ES-I3 (cell line): ENCODE measurements around the gene POLN.

Experiments used
- H3K36me3 ChIP-seq: 2 replicates; pipeline ENCODE4 v1.6.1; 2013; ENCODE audit warnings: mild to moderate bottlenecking, low read length, control low read depth, moderate library complexity; ENCODE audit not compliant: insufficient read depth
- H3K4me1 ChIP-seq: 2 replicates; pipeline ENCODE4 v1.6.1; 2013; ENCODE audit warnings: mild to moderate bottlenecking, control low read depth, low read length; ENCODE audit not compliant: insufficient read depth
- H3K9ac ChIP-seq: 2 replicates; pipeline ENCODE4 v1.6.1; 2013; ENCODE audit warnings: low read depth, mild to moderate bottlenecking, low read length, moderate library complexity
- H3K9me3 ChIP-seq: 2 replicates; pipeline ENCODE4 v1.6.1; 2013; ENCODE audit warnings: mild to moderate bottlenecking, low read length, moderate library complexity; ENCODE audit not compliant: control insufficient read depth, insufficient read depth

Gene POLN

DNA sequence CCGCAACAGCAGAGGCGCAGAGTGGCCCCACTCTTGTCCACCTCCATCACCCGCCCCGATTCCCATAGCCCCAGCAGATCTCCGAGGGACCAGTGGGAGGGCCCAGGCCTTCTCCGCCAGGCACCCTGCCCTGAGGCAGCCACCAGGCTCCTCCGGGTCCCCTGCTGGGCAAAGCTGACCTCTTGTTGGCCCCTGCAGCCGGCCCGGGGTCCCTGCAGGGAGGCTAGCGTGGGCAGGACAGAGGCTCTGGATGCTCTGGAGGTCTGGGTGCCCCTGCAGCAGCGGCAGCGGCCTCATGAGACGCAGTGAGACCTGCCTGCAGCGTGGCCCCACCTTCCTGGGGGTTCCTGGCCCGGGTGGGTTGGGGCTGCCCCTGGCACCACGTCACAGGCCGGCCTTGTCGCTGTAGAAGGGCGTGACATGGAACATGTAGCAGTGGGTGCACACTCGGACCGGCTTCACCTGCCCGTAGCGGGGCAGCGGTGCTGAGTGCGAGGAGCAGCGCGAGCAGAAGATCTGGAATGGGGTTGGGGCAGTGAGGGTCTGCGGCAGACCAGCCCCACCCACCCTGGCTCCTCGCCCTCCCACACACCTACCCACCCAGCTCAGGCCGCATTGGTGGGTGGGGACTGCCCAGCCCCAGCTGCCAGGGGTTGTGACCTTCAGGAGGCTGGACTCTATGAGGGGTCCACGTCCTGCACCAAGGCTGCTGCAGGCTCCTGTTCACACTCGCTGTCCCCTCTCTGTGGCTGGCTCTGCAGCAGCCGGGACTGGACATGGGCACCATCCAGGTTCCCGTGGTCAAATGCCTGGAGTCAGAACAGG lies 28.6 kb upstream of the POLN start:
- Histone ChIP-seq H3K4me1 (0 out of 2 replicates have a peak, but pooled peaks cover 2% of the 10 kb centered on the region), H3K9ac (no peak overlapping the region), H3K36me3 (no peaks in the 10 kb centered on the region), H3K9me3 (no peaks in the 10 kb centered on the region)

DNA sequence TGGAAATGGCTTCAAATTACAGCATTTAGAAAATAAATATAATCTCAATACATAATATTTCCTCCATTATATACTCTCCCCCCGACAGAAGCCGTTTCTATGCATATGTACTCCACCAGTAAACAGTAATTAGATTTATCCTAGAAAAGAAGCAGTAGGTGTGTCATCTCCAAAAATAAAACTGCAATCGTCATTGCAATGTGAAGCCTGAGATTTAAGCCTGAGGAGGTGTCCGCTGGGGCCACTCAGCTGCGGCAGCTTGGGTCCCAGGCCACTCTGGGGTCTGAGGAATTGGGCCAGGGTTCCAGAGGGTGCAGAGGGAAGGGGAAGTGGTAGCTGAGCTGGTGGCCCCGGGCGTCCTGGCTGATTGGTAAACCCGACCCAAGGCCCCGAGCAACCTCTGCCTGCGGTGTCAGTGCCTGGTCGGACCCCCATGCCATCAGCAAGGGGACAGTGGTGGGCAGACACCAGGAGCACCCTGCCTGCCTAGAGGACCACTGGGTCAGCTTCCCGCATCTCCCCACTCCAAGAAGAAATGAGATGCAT lies 27.8 kb upstream of the POLN start:
- no peaks in the 10 kb centered on the region for H3K36me3 ChIP-seq
- no peak overlapping the region for H3K9ac ChIP-seq
- H3K4me1 ChIP-seq = 0 out of 2 replicates have a peak, but pooled peaks cover 2% of the 10 kb centered on the region
- H3K9me3 ChIP-seq = no peaks in the 10 kb centered on the region

DNA sequence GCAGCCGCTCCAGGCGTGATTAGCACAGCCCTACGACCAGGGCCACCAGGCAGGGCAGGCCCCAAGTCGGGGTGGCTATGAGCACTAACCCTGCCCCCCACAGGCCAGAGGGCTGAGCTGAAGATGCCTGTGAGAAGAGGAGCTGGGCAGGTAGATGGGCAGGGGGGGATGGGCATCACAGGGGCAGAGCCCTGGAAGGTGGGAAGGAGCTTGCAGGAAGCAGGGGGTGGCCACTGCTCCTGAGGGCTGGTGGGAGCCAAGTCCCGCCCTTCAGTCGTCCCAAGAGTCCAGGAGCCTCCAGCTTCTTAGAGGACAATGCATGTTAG lies 27.2 kb upstream of the POLN start:
- Histone ChIP-seq H3K36me3 (no peaks in the 10 kb centered on the region), H3K4me1 (0 out of 2 replicates have a peak, but pooled peaks cover 2% of the 10 kb centered on the region), H3K9ac (no peak overlapping the region), H3K9me3 (no peaks in the 10 kb centered on the region)

DNA sequence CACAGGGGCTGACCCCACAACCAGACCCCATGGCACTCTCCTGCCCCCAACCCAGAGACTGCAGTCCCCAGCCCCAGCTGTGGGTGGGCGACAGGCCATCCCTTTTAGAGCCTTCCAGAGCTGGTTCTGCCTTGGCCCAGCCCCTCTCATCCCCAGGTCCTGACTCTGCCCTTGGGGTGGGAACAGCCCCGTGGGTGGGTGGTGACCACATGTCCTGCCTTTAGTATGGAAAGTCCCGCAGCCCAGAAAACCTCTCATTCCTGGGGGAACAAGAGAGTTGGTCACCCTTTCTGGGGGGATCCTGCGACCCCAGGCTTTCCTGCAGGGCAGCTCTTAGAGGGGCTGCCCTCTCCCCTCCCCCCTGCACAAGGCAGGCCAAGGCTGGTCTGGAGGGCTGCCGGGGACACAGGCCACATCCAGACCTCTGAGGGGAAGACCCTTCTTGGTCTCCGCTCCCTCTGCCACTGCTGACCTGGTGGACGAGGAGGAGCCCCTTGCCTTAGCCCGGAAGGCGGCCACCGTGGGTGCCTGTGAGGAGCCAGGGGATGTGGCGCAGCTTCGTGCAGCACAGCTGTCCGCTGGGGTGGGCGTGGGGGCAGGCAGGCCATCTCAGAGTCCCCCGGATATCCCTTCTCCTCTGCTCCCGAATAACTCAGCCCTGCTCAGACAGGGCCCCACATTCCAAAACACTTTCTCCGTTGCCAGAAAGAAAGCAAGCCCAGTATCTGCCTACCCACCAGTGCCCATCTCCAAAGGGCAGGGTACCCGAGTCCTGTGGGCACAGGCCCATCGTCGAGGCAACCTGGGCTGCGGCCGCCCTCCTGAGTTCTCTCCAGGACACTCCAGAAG lies 26.7 kb upstream of the POLN start:
- Histone ChIP-seq H3K9me3 (no peaks in the 10 kb centered on the region), H3K4me1 (0 out of 2 replicates have a peak, but pooled peaks cover 2% of the 10 kb centered on the region), H3K9ac (no peak overlapping the region), H3K36me3 (no peaks in the 10 kb centered on the region)

DNA sequence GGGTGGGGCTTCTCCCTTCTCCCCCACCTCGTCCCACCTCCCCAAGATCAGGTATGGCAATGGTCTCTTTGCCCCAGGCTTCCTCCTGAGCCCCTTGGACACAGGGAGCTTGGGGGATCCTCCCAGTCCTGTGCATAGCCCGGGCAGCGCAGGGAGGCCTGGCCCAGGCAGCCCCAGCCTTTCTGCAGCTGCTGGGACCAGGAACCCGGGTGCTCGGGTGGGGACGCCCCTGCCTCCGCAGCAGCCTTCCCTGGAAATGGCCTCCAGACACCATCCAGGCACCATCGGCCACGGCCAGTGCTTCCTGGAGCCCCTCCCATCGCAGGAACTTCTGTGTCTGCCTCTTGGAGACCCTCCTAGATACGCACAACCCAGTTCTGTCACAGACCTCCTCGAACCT lies 25.9 kb upstream of the POLN start:
- Histone ChIP-seq H3K9ac (no peak overlapping the region), H3K36me3 (no peaks in the 10 kb centered on the region), H3K9me3 (no peaks in the 10 kb centered on the region), H3K4me1 (0 out of 2 replicates have a peak, but pooled peaks cover 2% of the 10 kb centered on the region)

DNA sequence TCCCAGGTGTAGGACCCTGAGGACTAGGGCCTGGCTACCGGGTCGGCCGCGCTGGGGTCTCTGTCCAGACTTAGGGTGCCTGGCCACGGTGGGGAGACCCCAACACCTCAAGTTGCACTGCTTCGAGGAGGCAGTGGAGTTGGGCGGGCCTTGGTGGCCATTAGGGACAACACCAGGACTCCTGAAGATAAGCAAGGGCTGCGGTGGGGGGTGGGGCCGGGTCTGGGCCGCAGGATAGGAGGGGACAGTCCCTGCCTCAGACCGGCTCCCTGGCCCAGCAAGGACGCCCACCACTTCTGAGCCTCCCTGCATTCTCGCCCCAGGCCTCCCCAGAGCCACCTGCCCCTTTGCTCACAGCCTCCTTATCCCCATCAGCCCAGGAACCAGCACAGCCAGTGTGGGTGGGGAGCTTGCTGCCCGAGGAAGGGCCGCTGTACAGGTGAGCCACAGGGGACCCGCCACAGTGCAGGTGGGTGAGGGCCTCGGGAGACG lies 25.4 kb upstream of the POLN start:
- Histone ChIP-seq H3K4me1 (0 out of 2 replicates have a peak, but pooled peaks cover 2% of the 10 kb centered on the region), H3K9me3 (no peaks in the 10 kb centered on the region), H3K36me3 (no peaks in the 10 kb centered on the region), H3K9ac (no peak overlapping the region)

DNA sequence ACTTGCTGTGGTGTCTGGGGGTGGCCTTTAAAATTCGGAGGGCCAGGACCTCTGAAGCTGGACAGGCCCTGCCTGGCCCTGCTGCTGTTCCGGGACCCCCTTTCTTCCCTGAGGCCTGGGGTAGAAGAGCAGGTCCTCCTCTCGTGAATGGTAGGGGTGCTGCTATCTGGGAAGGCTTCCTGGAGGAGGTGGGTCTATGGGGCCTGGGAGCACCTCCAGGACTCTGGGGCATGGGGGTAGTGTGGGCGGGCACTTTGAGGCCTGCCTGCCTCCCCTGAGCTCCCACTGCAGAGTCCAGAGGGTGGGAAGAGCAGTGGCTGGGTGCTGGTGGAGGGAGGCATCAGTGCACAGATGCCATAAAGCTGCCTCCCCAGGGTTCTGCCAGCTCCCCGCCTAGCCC lies 24.9 kb upstream of the POLN start:
- Histone ChIP-seq H3K36me3 (no peaks in the 10 kb centered on the region), H3K9ac (no peak overlapping the region), H3K9me3 (no peaks in the 10 kb centered on the region), H3K4me1 (0 out of 2 replicates have a peak, but pooled peaks cover 2% of the 10 kb centered on the region)

DNA sequence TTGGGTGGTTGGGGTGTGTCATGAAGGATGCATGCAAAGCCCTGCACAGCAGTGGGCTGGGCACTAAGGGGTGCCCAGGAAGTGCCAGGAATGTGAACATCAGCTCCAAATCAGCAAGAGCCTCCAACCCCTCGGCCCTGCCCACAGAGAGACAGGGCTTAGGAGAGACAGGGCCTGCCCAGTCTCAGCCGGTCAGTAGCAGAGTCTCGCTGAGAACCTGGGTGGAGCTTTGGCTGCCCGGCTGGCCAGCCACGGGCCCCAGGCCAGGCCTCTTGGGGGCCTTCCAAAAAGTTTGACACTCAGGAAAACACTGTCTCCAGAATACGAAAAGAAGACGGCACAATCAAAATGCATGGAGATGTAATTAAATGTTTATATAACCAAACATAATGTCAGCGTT lies 24.3 kb upstream of the POLN start:
- no peak overlapping the region for H3K9ac ChIP-seq
- H3K9me3 ChIP-seq = no peaks in the 10 kb centered on the region
- no peaks in the 10 kb centered on the region for H3K36me3 ChIP-seq
- 0 out of 2 replicates have a peak, but pooled peaks cover 2% of the 10 kb centered on the region for H3K4me1 ChIP-seq

DNA sequence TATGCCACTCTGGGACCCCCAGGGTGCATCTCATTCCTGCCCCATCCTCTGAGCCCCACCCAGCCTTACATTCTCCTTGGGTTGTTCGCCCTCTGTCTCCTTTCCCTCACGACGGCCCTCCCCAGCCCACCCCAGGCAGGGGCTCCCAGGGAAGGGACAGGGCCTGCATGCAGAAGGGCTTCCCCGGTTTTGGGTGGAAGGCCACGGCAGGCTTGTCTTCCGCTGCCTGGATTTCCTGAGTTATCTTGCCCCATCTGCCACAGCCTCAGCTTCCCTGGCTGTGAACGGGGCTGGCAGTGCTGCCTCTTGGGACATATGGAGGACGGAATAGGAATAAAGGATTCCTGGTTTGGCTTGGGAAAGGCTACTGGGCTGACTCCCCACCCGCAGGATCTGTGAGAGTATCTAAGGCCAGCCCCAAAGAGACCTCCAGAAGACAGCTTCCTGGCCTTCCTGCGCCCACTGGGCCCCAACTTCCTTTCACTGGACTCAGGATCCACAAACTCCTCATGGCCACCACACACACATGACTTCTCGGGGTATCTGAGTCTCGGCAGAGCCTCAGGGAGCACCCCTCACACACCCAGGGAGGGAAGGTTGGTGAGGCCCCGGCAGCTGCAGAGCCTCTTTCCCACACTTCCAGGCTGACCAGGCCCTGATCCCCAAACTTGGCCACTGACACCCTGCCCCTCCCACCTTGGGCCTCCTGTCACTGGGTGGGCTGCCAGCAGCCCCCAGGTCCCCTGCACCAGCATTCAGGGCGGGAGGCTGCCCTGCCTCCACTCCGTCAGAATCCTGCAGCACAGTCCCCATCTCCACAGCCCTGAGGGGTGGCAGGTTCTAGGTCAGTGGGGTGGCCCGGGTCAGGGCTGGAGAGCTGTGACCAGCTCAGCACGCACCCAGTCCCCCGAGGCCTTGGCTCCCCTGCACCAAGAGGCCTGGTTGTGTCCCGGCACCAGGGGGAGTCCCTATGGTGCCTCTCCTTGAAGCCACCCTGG lies 23.5 kb upstream of the POLN start:
- no peak overlapping the region for H3K9ac ChIP-seq

DNA sequence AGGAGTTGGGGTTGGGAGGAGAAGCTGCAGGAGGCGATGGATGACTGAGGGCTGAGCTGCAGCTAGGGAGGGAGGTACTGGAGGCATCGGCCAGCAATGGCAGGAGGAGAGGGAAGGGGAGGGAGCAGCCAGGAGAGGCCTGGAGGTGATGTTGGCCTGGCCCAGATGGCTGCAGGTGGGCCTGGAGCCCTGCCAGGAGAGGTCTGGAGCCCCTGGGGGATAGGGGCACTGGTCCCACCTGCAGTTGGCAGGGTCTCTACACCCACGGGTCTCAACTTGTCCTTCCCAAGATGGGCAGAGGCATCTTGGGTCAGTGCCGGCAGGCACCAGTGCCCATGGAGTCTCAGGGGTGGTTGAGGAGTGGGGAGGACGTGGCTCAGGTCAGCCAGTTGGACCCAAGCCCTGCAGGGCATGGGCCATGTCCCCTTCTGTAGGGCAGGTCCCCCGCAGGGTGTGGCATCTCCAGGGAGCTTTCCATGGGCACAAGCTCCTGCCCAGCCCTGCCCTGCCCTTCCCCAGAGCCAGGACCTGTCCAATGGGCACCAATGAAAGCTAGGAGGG lies 22.6 kb upstream of the POLN start:
- no peaks in the 10 kb centered on the region for H3K36me3 ChIP-seq
- H3K9me3 ChIP-seq = no peaks in the 10 kb centered on the region
- no peak overlapping the region for H3K9ac ChIP-seq
- 0 out of 2 replicates have a peak, but pooled peaks cover 2% of the 10 kb centered on the region for H3K4me1 ChIP-seq

More for the DNA sequence above, 23.5 kb upstream of the POLN start:
- no peaks in the 10 kb centered on the region for H3K9me3 ChIP-seq
- no peaks in the 10 kb centered on the region for H3K36me3 ChIP-seq
- H3K4me1 ChIP-seq = 0 out of 2 replicates have a peak, but pooled peaks cover 2% of the 10 kb centered on the region

DNA sequence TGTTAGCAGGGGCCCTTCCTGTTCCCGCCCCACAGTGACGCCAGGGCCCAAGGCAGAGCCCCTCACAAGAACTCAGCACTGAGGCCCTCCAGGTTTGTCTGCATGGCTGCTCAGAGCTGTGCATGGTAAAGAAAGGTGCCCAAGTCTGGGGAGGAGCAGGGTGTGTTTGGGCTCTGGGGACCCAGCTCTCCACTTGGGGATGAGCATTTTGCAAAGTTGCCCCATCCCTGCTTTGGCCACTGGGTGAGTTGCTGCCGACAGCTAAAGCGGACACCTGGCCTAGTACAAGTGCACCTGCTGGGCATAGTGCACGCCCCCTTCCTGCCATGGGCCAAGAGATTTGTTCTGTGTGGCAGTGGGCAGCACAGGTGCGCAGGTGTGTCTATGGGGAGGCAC lies 22.0 kb upstream of the POLN start:
- no peaks in the 10 kb centered on the region for H3K36me3 ChIP-seq
- H3K4me1 ChIP-seq = no peaks in the 10 kb centered on the region
- H3K9ac ChIP-seq = no peak overlapping the region
- H3K9me3 ChIP-seq = no peaks in the 10 kb centered on the region

DNA sequence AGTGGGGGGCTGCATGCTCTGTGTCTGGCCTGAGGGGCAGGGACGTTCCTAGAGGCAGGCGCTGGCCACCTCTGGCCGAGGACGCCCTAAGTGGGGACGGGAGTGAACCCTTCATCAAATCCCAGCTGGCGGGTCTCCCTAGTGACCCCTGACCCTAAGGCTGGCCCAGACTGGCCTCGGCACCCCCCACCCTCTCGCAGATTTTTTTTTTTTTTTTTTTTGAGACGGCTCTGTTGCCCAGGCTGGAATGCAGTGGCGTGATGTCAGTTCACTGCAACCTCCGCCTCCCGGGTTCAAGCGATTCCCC lies 21.0 kb upstream of the POLN start:
- peak overlapping the region; percentile 57; the same call in 1 of the 2 replicates for H3K9ac ChIP-seq
- H3K9me3 ChIP-seq = no peaks in the 10 kb centered on the region
- H3K4me1 ChIP-seq = no peaks in the 10 kb centered on the region
- H3K36me3 ChIP-seq = no peaks in the 10 kb centered on the region

DNA sequence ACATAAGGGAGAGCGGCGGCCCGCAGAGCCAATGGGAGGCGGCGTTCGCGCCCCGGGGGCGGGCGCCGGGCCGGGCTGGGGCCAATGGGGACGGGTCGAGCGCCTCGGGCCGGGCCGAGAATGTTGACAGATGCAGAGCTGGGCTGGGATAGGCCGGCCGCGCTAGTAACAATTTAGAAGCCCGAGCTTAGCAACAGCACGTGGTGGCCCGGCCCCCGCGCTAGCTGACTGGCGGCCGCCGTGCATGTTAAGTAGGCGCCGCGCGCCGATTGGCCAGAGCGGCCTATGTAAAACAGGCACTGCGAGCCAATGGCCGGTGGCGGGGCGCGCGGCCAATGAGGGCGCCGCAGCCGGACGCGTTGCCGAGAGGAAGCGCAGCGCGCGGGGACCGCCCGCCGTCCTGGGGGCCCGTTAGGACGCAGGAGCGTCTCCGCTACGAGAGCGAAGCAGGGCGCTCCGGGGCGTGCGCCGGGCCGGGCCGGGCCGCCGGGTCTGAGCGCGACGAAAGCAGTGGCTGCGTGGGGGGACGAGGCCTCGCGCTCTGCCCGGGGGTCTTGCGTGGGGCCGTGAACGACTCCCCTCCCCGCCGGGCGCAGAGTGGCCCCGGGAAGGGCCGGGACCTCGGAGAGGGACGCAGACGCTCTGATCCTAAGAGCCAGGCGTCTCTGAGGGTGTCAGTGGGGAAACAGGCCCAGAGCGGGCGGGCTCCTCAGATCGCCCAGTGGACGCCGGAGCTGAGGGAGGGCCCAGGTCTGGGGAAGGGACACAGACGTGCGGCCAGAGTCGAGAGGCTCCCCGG lies 20.4 kb upstream of the POLN start:
- H3K4me1 ChIP-seq = no peaks in the 10 kb centered on the region
- H3K9ac ChIP-seq = peak overlapping the region; percentile 57; the same call in 1 of the 2 replicates
- H3K36me3 ChIP-seq = no peaks in the 10 kb centered on the region
- no peaks in the 10 kb centered on the region for H3K9me3 ChIP-seq
